ENCODE results near the gene CNGA1.

The CNGA1 gene

GRCh38 chr4:48017108-48017571 lies 659 bp upstream of the CNGA1 start:
- Histone ChIP-seq H3K36me3 (ENCODE audit: control insufficient read depth in 2 of 2, insufficient read depth in 1 of 2, low read length in 2 of 2) (no peaks in the 10 kb centered on the region), H3K4me3 (ENCODE audit: low read depth, low read length) (peak overlapping the region; percentile 81), H3K4me1 (ENCODE audit: control insufficient read depth, insufficient read depth, low read length) (no peaks in the 10 kb centered on the region), H3K9me3 (ENCODE audit: control insufficient read depth, insufficient read depth, low read depth, low read length) (no peaks in the 10 kb centered on the region), H3K27ac (ENCODE audit: extremely low read depth, low read depth, low read length) (peak overlapping the region; percentile 76)
- POLR2A ChIA-PET: no interaction called here
- CTCF ChIA-PET: interaction anchor here (1.4 kb wide), 1 partner anchor 68 kb away, joined by 3 read pairs; no protein-coding TSS in a partner anchor
- TF ChIP-seq HOXC10 (CRISPR knock-in tag; IDR thresholded peaks at IDR 0.05) (no peak), SP2 (tag by site-specific recombination; IDR thresholded peaks at IDR 0.05) (peak; percentile 53; the same call in 1 of the 2 replicates), AEBP2 (tag by site-specific recombination; IDR thresholded peaks at IDR 0.05; ENCODE audit: borderline replicate concordance) (no peak), ZNF600 (tag by site-specific recombination; IDR thresholded peaks at IDR 0.05) (0 out of 2 replicates have a peak, but pooled peaks have one; percentile 53), SCRT2 (tag by site-specific recombination; IDR thresholded peaks at IDR 0.05) (no peak), SP3 (tag by site-specific recombination; IDR thresholded peaks at IDR 0.05) (0 out of 2 replicates have a peak, but pooled peaks have one; percentile 26), ZSCAN23 (tag by site-specific recombination; IDR thresholded peaks at IDR 0.05) (no peak), ZNF791 (tag by site-specific recombination; IDR thresholded peaks at IDR 0.05) (no peak), ZFP41 (tag by site-specific recombination; IDR thresholded peaks at IDR 0.05; ENCODE audit: borderline replicate concordance) (no peak), ZNF24 (tag by site-specific recombination; IDR thresholded peaks at IDR 0.05) (0 out of 2 replicates have a peak, but pooled peaks have one; percentile 42), ZNF140 (tag by site-specific recombination; IDR thresholded peaks at IDR 0.05) (no peak), KLF9 (tag by site-specific recombination; IDR thresholded peaks at IDR 0.05; ENCODE audit: low read depth) (peak; percentile 50), ZNF777 (tag by site-specific recombination; IDR thresholded peaks at IDR 0.05; ENCODE audit: borderline replicate concordance) (no peak), MYNN (tag by site-specific recombination; IDR thresholded peaks at IDR 0.05; ENCODE audit: borderline replicate concordance) (no peak), ZBTB26 (tag by site-specific recombination; optimal IDR thresholded peaks at IDR 0.05) (peak; percentile 41), PRDM10 (tag by site-specific recombination; IDR thresholded peaks at IDR 0.05) (no peak), ZIC2 (tag by site-specific recombination; IDR thresholded peaks at IDR 0.05) (peak; percentile 62), ZNF132 (tag by site-specific recombination; IDR thresholded peaks at IDR 0.05; ENCODE audit: borderline replicate concordance) (no peak), ZBTB49 (tag by site-specific recombination; IDR thresholded peaks at IDR 0.05; ENCODE audit: low read depth) (no peak), EGR2 (tag by site-specific recombination; IDR thresholded peaks at IDR 0.05; ENCODE audit: low read depth) (peak; percentile 88), SETDB1 (IDR thresholded peaks at IDR 0.05; ENCODE audit: insufficient read length, low read length) (no peak), ZNF223 (tag by site-specific recombination; IDR thresholded peaks at IDR 0.05) (no peak), ZNF639 (tag by site-specific recombination; IDR thresholded peaks at IDR 0.05) (no peak)
- TF ChIP-seq, protein P1, sequence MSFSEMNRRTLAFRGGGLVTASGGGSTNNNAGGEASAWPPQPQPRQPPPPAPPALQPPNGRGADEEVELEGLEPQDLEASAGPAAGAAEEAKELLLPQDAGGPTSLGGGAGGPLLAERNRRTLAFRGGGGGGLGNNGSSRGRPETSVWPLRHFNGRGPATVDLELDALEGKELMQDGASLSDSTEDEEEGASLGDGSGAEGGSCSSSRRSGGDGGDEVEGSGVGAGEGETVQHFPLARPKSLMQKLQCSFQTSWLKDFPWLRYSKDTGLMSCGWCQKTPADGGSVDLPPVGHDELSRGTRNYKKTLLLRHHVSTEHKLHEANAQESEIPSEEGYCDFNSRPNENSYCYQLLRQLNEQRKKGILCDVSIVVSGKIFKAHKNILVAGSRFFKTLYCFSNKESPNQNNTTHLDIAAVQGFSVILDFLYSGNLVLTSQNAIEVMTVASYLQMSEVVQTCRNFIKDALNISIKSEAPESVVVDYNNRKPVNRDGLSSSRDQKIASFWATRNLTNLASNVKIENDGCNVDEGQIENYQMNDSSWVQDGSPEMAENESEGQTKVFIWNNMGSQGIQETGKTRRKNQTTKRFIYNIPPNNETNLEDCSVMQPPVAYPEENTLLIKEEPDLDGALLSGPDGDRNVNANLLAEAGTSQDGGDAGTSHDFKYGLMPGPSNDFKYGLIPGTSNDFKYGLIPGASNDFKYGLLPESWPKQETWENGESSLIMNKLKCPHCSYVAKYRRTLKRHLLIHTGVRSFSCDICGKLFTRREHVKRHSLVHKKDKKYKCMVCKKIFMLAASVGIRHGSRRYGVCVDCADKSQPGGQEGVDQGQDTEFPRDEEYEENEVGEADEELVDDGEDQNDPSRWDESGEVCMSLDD (tag by site-specific recombination; IDR thresholded peaks at IDR 0.05): no peak

Data from HEK293 (cell line).